IPS-15b (cell line): ENCODE results near the gene TOMM70.
"Not testable (repeated sequence)": the region's sequence is repeated elsewhere in the genome, so short reads cannot be mapped to it uniquely, and the experiment has no call there.

Experiments used
- H3K27me3 ChIP-seq: one replicate; pipeline ENCODE4 v1.6.1; 2013; ENCODE audit warnings: low read length; ENCODE audit not compliant: control insufficient read depth, insufficient read depth
- H3K36me3 ChIP-seq: one replicate; pipeline ENCODE4 v1.6.1; 2013; ENCODE audit warnings: low read length; ENCODE audit not compliant: control insufficient read depth, insufficient read depth
- H3K4me1 ChIP-seq: one replicate; pipeline ENCODE4 v1.6.1; 2013; ENCODE audit warnings: mild to moderate bottlenecking, low read length; ENCODE audit not compliant: control insufficient read depth, insufficient read depth
- H3K4me3 ChIP-seq: one replicate; pipeline ENCODE4 v1.5.1; 2013; ENCODE audit warnings: low read depth, low read length
- H3K9ac ChIP-seq: one replicate; pipeline ENCODE4 v1.6.1; 2013; ENCODE audit warnings: low read depth, mild to moderate bottlenecking, low read length
- H3K9me3 ChIP-seq: one replicate; pipeline ENCODE4 v1.6.1; 2013; ENCODE audit warnings: mild to moderate bottlenecking, low read length; ENCODE audit not compliant: control insufficient read depth, insufficient read depth

TOMM70 gene

GRCh38 chr3:100359035-100359434 is 41.9 kb downstream of the TOMM70 start:
- H3K4me3 ChIP-seq = no peak overlapping the region
- no peak overlapping the region for H3K9ac ChIP-seq
- H3K9me3 ChIP-seq = no peaks in the 10 kb centered on the region
- no peaks in the 10 kb centered on the region for H3K4me1 ChIP-seq
- H3K36me3 ChIP-seq = peaks cover 6% of the 10 kb centered on the region
- no peaks in the 10 kb centered on the region for H3K27me3 ChIP-seq

- Histone ChIP-seq H3K4me3 (no peak overlapping the region), H3K4me1 (no peaks in the 10 kb centered on the region), H3K27me3 (no peaks in the 10 kb centered on the region), H3K9me3 (no peaks in the 10 kb centered on the region), H3K9ac (no peak overlapping the region), H3K36me3 (peaks cover 6% of the 10 kb centered on the region)
These were observed 42.5 kb downstream of the TOMM70 start for GRCh38 chr3:100358413-100358812.

GRCh38 chr3:100354850-100355249 is 46.0 kb downstream of the TOMM70 start:
- Histone ChIP-seq H3K36me3 (peaks cover 11% of the 10 kb centered on the region), H3K27me3 (no peaks in the 10 kb centered on the region), H3K9me3 (no peaks in the 10 kb centered on the region)

GRCh38 chr3:100352296-100353231 is 48.3 kb downstream of the TOMM70 start:
- no peaks in the 10 kb centered on the region for H3K4me1 ChIP-seq
- H3K4me3 ChIP-seq = no peak overlapping the region
- no peaks in the 10 kb centered on the region for H3K9me3 ChIP-seq
- no peaks in the 10 kb centered on the region for H3K27me3 ChIP-seq
- H3K36me3 ChIP-seq = peaks cover 15% of the 10 kb centered on the region
- H3K9ac ChIP-seq = no peak overlapping the region

More at GRCh38 chr3:100354850-100355249, 46.0 kb downstream of the TOMM70 start:
- no peak overlapping the region for H3K9ac ChIP-seq
- no peaks in the 10 kb centered on the region for H3K4me1 ChIP-seq
- H3K4me3 ChIP-seq = no peak overlapping the region

GRCh38 chr3:100351770-100352169 is 49.1 kb downstream of the TOMM70 start:
- not testable (repeated sequence) for H3K9me3 ChIP-seq, H3K4me1 ChIP-seq, H3K9ac ChIP-seq, H3K27me3 ChIP-seq, H3K4me3 ChIP-seq
- peaks cover 15% of the 10 kb centered on the region for H3K36me3 ChIP-seq

GRCh38 chr3:100348727-100349126 is 52.2 kb downstream of the TOMM70 start:
- peaks cover 14% of the 10 kb centered on the region for H3K36me3 ChIP-seq

GRCh38 chr3:100340527-100340926 is 60.4 kb downstream of the TOMM70 start:
- no peak overlapping the region for H3K9ac ChIP-seq
- H3K27me3 ChIP-seq = no peaks in the 10 kb centered on the region
- no peak overlapping the region for H3K4me3 ChIP-seq
- no peaks in the 10 kb centered on the region for H3K4me1 ChIP-seq
- H3K9me3 ChIP-seq = no peaks in the 10 kb centered on the region
- H3K36me3 ChIP-seq = peaks cover 5% of the 10 kb centered on the region

More at GRCh38 chr3:100348727-100349126, 52.2 kb downstream of the TOMM70 start:
- no peak overlapping the region for H3K9ac ChIP-seq
- H3K4me3 ChIP-seq = no peak overlapping the region
- no peaks in the 10 kb centered on the region for H3K9me3 ChIP-seq
- no peaks in the 10 kb centered on the region for H3K4me1 ChIP-seq
- H3K27me3 ChIP-seq = no peaks in the 10 kb centered on the region

GRCh38 chr3:100339786-100340185 is 61.1 kb downstream of the TOMM70 start:
- Histone ChIP-seq H3K9me3 (no peaks in the 10 kb centered on the region), H3K4me1 (no peaks in the 10 kb centered on the region), H3K27me3 (no peaks in the 10 kb centered on the region), H3K36me3 (peaks cover 5% of the 10 kb centered on the region), H3K9ac (no peak overlapping the region), H3K4me3 (no peak overlapping the region)

- no peak overlapping the region for H3K4me3 ChIP-seq
- H3K4me1 ChIP-seq = no peaks in the 10 kb centered on the region
- H3K9me3 ChIP-seq = no peaks in the 10 kb centered on the region
- no peak overlapping the region for H3K9ac ChIP-seq
- peaks cover 5% of the 10 kb centered on the region for H3K36me3 ChIP-seq
- no peaks in the 10 kb centered on the region for H3K27me3 ChIP-seq
These were observed 62.0 kb downstream of the TOMM70 start for GRCh38 chr3:100338911-100339310.

- H3K4me1 ChIP-seq, H3K27me3 ChIP-seq, H3K9me3 ChIP-seq, H3K4me3 ChIP-seq, H3K9ac ChIP-seq, H3K36me3 ChIP-seq: not testable (repeated sequence)
These were observed 64.7 kb downstream of the TOMM70 start for GRCh38 chr3:100336229-100336628.

GRCh38 chr3:100335434-100335833 is 65.5 kb downstream of the TOMM70 start:
- Histone ChIP-seq H3K27me3 (peaks cover 2% of the 10 kb centered on the region), H3K9me3 (no peaks in the 10 kb centered on the region), H3K4me1 (no peaks in the 10 kb centered on the region), H3K4me3 (peak overlapping the region; percentile 57), H3K9ac (no peak overlapping the region), H3K36me3 (peaks cover 5% of the 10 kb centered on the region)
